HEK293 (cell line): Measurements from ENCODE around the gene PDXDC1.

Experiments
- CTCF ChIP-seq: fragments of 450-650 bp; formaldehyde crosslinking; IDR thresholded peaks from 2 replicates; pipeline ENCODE4 v1.5.1; 2016; ENCODE audit warnings: missing biosample characterization, missing genetic modification characterization
- ELK4 ChIP-seq: IDR thresholded peaks from 2 replicates; pipeline ENCODE4 v1.6.1; 2011; ENCODE audit warnings: mild to moderate bottlenecking, low read depth, low read length, borderline replicate concordance
- FEZF1 ChIP-seq: fragments of 450-650 bp; formaldehyde crosslinking; IDR thresholded peaks from 2 replicates; pipeline ENCODE4 v1.5.1; 2016; ENCODE audit warnings: missing biosample characterization, missing genetic modification characterization
- TCF7L2 ChIP-seq: IDR thresholded peaks from 2 replicates; pipeline ENCODE4 v1.6.1; 2011; ENCODE audit warnings: low read depth, mild to moderate bottlenecking, inconsistent platforms, low read length, moderate library complexity, borderline replicate concordance
- ZNF146 ChIP-seq: fragments of 450-650 bp; formaldehyde crosslinking; IDR thresholded peaks from 2 replicates; pipeline ENCODE4 v1.5.1; 2016; ENCODE audit warnings: missing biosample characterization, missing genetic modification characterization
- ZNF529 ChIP-seq: fragments of 450-650 bp; formaldehyde crosslinking; IDR thresholded peaks from 2 replicates; pipeline ENCODE4 v1.5.1; 2017; ENCODE audit warnings: missing genetic modification characterization, missing biosample characterization; ENCODE audit not compliant: insufficient replicate concordance

- no peak for TF ChIP-seq ELK4
- peak; percentile 72 for TF ChIP-seq CTCF
- no peak for TF ChIP-seq ZNF529
- no peak for TF ChIP-seq TCF7L2
- no peak for TF ChIP-seq FEZF1 (tag by site-specific recombination)
- no peak for TF ChIP-seq ZNF146
These were observed 80.6 kb downstream of the PDXDC1 start for GRCh38 chr16:15055141-15056053.
